OCI-LY1 (cell line): Measurements from ENCODE around the gene GPR107.

Experiments used
- H2AFZ ChIP-seq: fragments of 200-600 bp; sonication (generic), shearing (Covaris generic); 2 replicates; pipeline ENCODE4 v1.6.0; 2014; ENCODE audit warnings: antibody characterized with exemption, mild to moderate bottlenecking, low read length
- H3F3A ChIP-seq: fragments of 200-600 bp; sonication (generic), shearing (Covaris generic); 2 replicates; pipeline ENCODE4 v1.6.0; 2014; ENCODE audit warnings: mild to moderate bottlenecking, antibody characterized with exemption, low read length, moderate library complexity; ENCODE audit not compliant: insufficient read depth
- H3K27ac ChIP-seq: fragments of 200-600 bp; sonication (generic); 2 replicates; pipeline ENCODE4 v1.5.1; 2014; ENCODE audit warnings: low read length, mixed run types, mild to moderate bottlenecking, low read depth; ENCODE audit not compliant: poor library complexity, severe bottlenecking
- H3K27me3 ChIP-seq: fragments of 200-600 bp; sonication (generic); 2 replicates; pipeline ENCODE4 v1.6.0; 2014; ENCODE audit warnings: antibody characterized with exemption, mild to moderate bottlenecking, low read length, moderate library complexity; ENCODE audit not compliant: insufficient read depth
- H3K36me3 ChIP-seq: fragments of 200-600 bp; sonication (generic); 2 replicates; pipeline ENCODE4 v1.6.1; 2014; ENCODE audit warnings: mild to moderate bottlenecking, antibody characterized with exemption, low read length, moderate library complexity, mixed read lengths; ENCODE audit not compliant: insufficient read depth
- H3K4me1 ChIP-seq: fragments of 200-600 bp; sonication (generic); 2 replicates; pipeline ENCODE4 v1.5.1; 2014; ENCODE audit warnings: mild to moderate bottlenecking, low read length, moderate library complexity; ENCODE audit not compliant: insufficient read depth, severe bottlenecking
- H3K4me2 ChIP-seq: fragments of 200-600 bp; sonication (generic), shearing (Covaris generic); 2 replicates; pipeline ENCODE4 v1.6.1; 2014; ENCODE audit warnings: low read length
- H3K4me3 ChIP-seq: fragments of 200-600 bp; sonication (generic); 2 replicates; pipeline ENCODE4 v1.5.1; 2014; ENCODE audit warnings: low read length, low read depth, mild to moderate bottlenecking, mixed read lengths; ENCODE audit not compliant: poor library complexity, severe bottlenecking
- H3K79me2 ChIP-seq: fragments of 200-600 bp; shearing (Covaris generic); 2 replicates; pipeline ENCODE4 v1.6.1; 2016; ENCODE audit warnings: mixed run types, low read length, mixed read lengths; ENCODE audit not compliant: insufficient read depth
- H3K9ac ChIP-seq: fragments of 200-600 bp; sonication (generic), shearing (Covaris generic); 2 replicates; pipeline ENCODE4 v1.6.1; 2014; ENCODE audit warnings: mild to moderate bottlenecking, low read length, mixed read lengths
- H3K9me2 ChIP-seq: fragments of 200-600 bp; sonication (generic), shearing (Covaris generic); 2 replicates; pipeline ENCODE4 v1.6.1; 2014; ENCODE audit warnings: low read depth, mild to moderate bottlenecking, low read length, mixed read lengths
- H3K9me3 ChIP-seq: fragments of 200-600 bp; shearing (Covaris generic); 2 replicates; pipeline ENCODE4 v1.6.1; 2014; ENCODE audit warnings: low read length, mixed read lengths
- H4K20me1 ChIP-seq: fragments of 200-600 bp; sonication (generic), shearing (Covaris generic); 2 replicates; pipeline ENCODE4 v1.6.0; 2016; ENCODE audit warnings: mild to moderate bottlenecking, low read length; ENCODE audit not compliant: insufficient read depth
- EZH2 ChIP-seq: fragments of 200-600 bp; sonication (generic), shearing (Covaris generic); IDR thresholded peaks from 2 replicates; pipeline ENCODE4 v1.8.0; 2017; ENCODE audit warnings: borderline replicate concordance, mixed run types, mild to moderate bottlenecking, antibody characterized with exemption, low read length, moderate library complexity, mixed read lengths
- TF ChIP-seq, protein P1 (sequence below): fragments of 200-600 bp; sonication (generic), shearing (Covaris generic); IDR thresholded peaks from 2 replicates; pipeline ENCODE4 v1.5.1; 2017; ENCODE audit warnings: mild to moderate bottlenecking, antibody characterized with exemption, low read length, moderate library complexity, mixed read lengths

The GPR107 gene

DNA sequence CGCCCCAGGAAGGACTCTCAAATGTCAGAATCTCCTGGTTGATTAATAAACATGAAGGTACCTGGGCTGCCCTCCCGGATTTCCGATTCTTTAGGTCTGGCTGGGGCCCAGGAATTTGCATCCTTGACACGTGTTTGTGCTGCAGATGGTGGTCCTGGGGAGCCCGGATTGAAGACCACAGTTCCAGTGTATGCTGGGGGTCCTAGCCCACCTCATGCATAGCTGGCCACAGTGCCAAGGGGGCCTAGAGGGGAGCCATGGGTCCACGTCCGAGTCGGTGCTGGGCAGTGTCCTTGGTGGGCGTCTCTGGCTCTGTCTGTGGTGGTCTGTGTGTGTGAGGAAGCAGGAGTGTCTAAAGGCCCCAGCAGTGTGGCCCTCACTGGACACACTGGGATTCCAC, 121.6 kb downstream of the GPR107 start:
- Histone ChIP-seq H3K79me2 (no peaks in the 10 kb centered on the region), H3F3A (no peaks in the 10 kb centered on the region), H2AFZ (no peak overlapping the region), H4K20me1 (no peaks in the 10 kb centered on the region), H3K9me3 (no peaks in the 10 kb centered on the region), H3K27me3 (0 out of 2 replicates have a peak, but pooled peaks cover 3% of the 10 kb centered on the region), H3K27ac (no peak overlapping the region), H3K9ac (no peak overlapping the region), H3K9me2 (no peaks in the 10 kb centered on the region), H3K36me3 (no peaks in the 10 kb centered on the region), H3K4me3 (no peak overlapping the region), H3K4me1 (no peaks in the 10 kb centered on the region), H3K4me2 (no peak overlapping the region)
- TF ChIP-seq EZH2 = no peak
- TF ChIP-seq, protein P1, sequence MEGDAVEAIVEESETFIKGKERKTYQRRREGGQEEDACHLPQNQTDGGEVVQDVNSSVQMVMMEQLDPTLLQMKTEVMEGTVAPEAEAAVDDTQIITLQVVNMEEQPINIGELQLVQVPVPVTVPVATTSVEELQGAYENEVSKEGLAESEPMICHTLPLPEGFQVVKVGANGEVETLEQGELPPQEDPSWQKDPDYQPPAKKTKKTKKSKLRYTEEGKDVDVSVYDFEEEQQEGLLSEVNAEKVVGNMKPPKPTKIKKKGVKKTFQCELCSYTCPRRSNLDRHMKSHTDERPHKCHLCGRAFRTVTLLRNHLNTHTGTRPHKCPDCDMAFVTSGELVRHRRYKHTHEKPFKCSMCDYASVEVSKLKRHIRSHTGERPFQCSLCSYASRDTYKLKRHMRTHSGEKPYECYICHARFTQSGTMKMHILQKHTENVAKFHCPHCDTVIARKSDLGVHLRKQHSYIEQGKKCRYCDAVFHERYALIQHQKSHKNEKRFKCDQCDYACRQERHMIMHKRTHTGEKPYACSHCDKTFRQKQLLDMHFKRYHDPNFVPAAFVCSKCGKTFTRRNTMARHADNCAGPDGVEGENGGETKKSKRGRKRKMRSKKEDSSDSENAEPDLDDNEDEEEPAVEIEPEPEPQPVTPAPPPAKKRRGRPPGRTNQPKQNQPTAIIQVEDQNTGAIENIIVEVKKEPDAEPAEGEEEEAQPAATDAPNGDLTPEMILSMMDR = no peak

DNA sequence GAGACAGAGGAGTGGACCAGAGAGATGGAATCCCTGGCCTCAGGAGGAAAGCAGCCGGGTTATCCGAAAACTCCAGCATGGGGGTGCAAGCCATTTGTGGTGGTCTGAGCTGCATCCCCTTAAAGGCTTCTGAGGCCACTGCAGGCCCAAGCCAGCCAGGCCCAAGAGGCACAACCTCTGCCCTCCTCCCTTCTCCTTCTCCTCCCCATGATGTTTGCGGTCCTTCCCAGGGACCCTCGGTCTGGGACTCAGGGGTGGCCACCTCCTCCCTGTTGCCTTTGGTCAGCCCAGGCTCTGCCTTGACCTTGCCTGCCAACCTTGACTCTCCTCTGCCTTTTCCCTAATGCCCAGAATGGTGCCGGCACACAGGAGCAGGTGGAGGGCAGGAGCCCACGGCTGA, 123.1 kb downstream of the GPR107 start:
- H3K27me3 ChIP-seq = peaks cover 3% of the 10 kb centered on the region; the same call in 1 of the 2 replicates
- no peak overlapping the region for H2AFZ ChIP-seq
- H4K20me1 ChIP-seq = no peaks in the 10 kb centered on the region

DNA sequence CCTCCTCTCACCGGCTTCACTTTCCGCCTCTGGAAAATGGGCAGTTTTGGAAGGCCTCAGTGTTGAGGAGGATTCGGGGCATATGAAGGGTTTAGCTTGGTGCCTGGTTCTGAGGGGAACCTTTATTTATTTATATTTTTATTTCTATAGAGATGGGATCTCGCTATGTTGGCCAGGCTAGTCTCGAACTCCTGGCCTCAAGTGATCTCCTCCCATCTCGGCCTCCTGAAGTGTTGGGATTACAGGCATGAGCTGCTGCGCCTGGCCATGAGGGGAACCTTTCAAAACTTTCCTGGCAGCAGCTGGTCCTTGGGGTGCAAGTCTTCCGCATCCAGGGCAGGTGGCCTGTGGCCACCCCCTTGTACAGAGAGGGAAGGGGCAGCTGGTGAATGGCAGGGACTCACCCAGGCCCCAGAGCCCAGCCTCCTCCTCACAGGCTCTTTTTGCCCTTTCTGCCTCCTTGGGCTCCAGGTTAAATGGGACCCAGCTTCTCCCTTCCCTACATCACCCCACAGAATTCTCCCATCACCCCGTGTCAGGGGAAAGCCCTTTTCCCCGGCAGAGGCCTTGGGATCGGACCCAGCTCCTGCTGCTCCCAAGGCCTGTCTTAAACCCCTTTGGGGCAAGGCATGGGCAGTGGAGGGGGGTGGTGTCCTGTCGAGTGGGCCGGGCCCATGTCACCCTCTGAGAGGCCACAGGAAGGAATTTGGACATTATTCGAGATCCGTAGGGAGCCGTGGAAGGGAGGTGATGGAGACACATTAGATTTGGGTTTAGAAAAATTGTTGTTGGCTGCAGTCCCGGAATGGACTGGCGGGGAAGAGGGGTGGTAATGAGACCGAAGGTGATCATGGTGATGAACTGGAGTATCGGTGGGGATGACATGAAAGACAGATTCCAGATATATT, 124.4 kb downstream of the GPR107 start:
- no peak overlapping the region for H3K4me2 ChIP-seq
- no peaks in the 10 kb centered on the region for H3K9me3 ChIP-seq
- no peak overlapping the region for H3K27ac ChIP-seq
- no peak for TF ChIP-seq EZH2
- TF ChIP-seq, protein P1 = no peak
- no peaks in the 10 kb centered on the region for H3K4me1 ChIP-seq
- H3K9me2 ChIP-seq = no peaks in the 10 kb centered on the region
- no peaks in the 10 kb centered on the region for H3K79me2 ChIP-seq
- no peak overlapping the region for H3K9ac ChIP-seq
- peaks cover 3% of the 10 kb centered on the region; the same call in 1 of the 2 replicates for H3K27me3 ChIP-seq
- H2AFZ ChIP-seq = no peak overlapping the region
- H3K36me3 ChIP-seq = no peaks in the 10 kb centered on the region
- H3F3A ChIP-seq = no peaks in the 10 kb centered on the region
- H3K4me3 ChIP-seq = no peak overlapping the region
- no peaks in the 10 kb centered on the region for H4K20me1 ChIP-seq

More for the DNA sequence above, 123.1 kb downstream of the GPR107 start:
- no peak overlapping the region for H3K27ac ChIP-seq
- no peaks in the 10 kb centered on the region for H3K36me3 ChIP-seq
- H3K4me3 ChIP-seq = no peak overlapping the region
- TF ChIP-seq, protein P1 = no peak
- no peak for TF ChIP-seq EZH2
- no peaks in the 10 kb centered on the region for H3K4me1 ChIP-seq
- H3K9me2 ChIP-seq = no peaks in the 10 kb centered on the region
- no peak overlapping the region for H3K4me2 ChIP-seq
- H3K9me3 ChIP-seq = no peaks in the 10 kb centered on the region
- no peak overlapping the region for H3K9ac ChIP-seq
- H3K79me2 ChIP-seq = no peaks in the 10 kb centered on the region
- H3F3A ChIP-seq = no peaks in the 10 kb centered on the region
